NCI-H526 (cell line): ENCODE results near the gene CEMIP.

Experiments
- DNase-seq, 2 experiments: peaks; one replicate each; lab custom pipeline; 2025; lab: John Stamatoyannopoulos, UW

The CEMIP gene

GRCh38 chr15:80979538-80980200 is 200.5 kb downstream of the CEMIP start:
- DNase-seq: no peak

DNA sequence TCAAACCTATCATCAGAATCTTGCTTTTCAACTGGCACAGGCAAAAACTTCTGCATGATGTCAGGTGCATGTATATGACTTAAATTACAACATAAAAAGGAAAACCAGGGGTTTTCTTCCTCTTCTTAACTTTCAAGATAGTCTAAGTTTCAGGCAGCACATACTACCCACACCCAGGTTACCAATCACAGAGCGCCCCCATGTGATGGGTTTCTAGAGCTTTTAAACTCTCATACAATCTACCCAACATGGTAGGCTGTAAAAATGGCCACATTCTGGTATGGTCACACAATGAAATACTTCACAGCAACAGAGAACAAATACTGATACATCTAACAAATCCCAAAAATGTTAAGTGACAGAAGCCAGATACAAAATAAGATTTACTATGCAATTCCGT is 203.0 kb downstream of the CEMIP start:
- no peak for DNase-seq

DNA sequence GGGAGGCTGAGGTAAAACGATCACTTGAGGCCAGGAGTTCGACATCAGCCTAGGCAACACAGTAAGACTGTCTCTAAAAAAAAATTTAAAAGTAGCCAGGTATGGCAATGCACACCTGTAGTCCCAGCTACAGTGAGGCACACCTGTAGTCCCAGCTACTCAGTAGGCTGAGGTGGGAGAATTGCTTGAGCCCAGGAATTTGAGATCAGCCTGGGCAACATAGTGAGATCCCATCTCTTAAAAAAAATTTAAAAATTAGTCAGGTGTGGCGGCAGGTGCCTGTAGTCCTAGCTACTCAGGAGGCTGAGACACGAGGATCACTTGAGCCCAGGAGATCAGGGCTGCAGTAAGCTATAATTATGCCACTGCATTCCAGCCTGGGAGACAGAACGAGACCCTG is 203.7 kb downstream of the CEMIP start:
- no peak for DNase-seq

GRCh38 chr15:80984856-80985255 is 205.7 kb downstream of the CEMIP start:
- DNase-seq: peak; percentile 45 to 74

GRCh38 chr15:80985981-80986380 is 206.8 kb downstream of the CEMIP start:
- DNase-seq: no peak

DNA sequence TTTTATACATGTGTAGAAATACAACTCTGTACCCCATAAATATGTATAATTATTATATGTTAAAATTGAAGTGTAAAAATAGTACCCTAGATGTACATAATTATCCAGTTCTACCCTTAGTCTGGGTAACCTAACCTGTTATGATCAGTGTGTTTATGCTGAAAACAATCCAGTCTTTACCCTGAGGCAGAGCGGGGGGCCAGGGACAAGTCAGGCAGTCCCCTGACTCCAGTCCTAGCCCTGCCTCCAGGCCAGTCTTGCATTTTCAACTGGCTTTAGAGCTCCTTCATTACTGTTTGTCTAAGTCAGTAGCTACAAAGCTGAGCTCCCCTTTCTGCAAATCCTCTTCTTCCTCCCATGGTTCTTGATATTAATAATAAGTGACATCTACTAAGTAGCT is 207.3 kb downstream of the CEMIP start:
- no peak for DNase-seq

DNA sequence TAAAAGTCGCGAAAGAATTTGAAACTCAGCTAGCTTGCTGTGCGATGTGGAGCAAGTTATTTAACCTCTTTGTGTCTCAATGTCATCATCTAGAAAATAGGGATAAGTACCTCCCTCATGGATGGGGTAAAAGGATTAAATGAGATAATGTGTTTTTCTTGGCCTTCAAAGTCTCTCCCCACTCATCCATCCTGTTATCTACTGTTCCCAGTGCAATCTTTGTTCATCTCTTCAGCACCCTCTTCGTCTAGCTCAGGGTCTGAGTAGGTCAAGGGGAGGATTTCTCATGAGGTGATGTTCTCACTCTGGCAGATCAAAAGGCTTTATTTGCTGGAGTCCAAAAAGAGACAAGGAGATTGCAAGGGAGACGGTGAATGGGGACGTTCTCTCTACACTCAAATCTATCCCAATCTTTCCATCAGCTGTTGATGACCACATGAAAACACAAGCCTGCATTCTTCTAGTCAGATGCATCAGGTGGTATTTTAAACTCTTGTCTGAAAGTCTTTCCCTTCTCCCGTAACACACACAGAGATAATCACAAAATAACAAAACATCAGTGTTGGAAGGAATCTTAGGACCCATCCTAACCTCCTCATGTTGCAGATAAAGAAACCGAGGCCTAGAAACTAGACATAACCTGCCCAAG is 209.1 kb downstream of the CEMIP start:
- no peak for DNase-seq

DNA sequence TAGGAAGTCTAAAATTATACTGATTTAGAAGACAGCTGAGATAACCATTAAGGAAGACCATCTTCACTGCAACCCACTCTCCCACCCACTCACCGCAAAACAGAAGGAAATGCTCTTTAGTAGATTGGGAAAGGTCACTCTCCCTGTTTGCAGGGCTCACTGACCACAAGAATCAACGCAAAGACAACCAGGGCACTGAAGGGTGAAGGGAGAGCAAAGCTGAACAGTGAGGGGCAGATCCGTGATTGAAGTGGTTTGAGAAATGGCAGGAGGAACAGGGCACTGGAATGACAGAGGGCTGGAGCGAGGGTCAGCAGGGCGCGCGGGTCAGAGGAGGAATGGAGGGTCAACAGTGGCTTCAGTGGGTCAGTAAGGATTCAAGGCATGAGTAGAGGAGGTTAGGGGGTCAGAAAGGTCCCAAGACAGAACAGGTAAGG is 209.9 kb downstream of the CEMIP start:
- DNase-seq: peak in 1 of 2 experiments; percentile 35

- peak; percentile 82 to 98 for DNase-seq
These were observed 210.6 kb downstream of the CEMIP start, which contains the start of gene MESD for GRCh38 chr15:80989518-80990478. Gene MESD (minus strand): TSS chr15:80989819. CDS start chr15:80989791, 28 bp downstream.

DNA sequence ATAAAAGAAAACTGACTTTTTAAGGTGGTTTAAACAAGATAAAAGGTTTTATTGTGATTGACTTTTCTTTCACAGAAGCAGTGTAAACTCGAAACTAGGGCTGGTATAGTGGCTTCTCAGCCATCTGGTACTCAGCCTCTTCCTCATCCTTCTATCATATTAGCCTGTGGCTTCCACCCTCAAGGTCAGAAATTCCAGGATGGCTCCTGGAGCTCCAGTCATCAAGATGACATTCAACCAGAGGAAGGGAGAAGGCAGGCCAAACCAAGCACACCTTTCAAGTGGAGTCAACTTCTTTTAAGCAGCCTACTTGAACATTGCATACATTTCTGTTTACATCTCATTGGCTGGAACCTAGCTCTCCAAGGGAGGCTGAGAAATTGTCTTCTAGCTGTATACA is 211.8 kb downstream of the CEMIP start:
- no peak for DNase-seq

DNA sequence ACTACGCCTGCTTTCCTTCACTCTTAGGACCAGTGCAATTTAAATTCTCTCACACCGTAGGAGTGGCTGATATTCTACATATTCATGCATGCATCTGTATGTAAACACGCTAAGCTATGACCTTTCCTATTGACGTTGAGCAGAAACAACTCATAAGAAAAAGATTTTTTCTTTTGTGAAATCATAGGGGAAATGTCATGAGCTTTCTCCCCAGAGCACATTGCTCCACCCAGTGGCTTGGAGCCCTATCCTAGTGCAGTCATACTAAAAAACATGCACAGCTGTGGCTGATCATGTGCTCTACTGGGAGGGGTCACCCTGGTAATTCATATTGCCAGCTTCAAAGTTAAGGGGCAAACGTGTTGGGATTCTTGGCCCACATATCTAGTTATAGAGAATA is 212.3 kb downstream of the CEMIP start:
- no peak for DNase-seq

GRCh38 chr15:80992006-80992405 is 212.8 kb downstream of the CEMIP start:
- DNase-seq: no peak

- no peak for DNase-seq
These were observed 213.3 kb downstream of the CEMIP start for GRCh38 chr15:80992441-80992840.

DNA sequence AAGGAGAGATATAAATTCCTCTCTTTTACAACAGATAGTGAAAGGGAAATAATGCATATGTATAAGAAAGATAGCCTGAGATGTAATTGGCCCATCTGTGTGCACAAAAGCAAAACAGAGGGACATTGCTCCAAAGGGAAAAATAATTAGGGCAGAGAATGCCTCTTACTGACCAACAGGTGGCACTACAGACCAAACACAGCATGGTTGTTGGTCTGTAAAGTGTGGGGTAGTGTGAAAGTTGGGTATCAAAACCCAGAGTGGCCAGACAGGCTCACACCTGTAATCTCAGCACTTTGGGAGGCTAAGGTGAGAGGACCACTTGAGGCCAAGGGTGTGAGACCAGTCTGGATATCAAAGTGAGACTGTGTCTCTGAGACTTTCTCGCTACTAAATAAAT is 217.1 kb downstream of the CEMIP start:
- peak in 1 of 2 experiments; percentile 26 for DNase-seq

GRCh38 chr15:80997692-80998091 is 218.5 kb downstream of the CEMIP start:
- DNase-seq: no peak

DNA sequence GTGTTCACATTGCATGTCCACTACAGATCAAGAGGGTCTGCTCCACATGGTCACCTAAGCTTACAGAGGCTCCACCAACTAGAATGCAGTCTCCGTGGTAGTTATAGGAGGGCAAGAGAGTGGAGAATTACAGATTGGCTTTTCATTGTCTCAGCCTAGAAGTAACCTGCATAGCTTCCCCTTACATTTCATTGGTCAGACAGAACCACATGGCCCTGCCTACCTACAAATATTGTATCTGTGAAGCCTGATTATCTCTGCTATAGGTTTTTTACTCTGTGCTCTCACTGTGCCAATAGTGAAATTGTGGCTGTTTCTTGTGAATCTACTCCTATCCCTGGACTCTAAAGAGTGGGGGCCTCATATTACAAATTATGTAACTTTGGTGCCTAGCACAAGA is 219.1 kb downstream of the CEMIP start:
- DNase-seq: no peak

GRCh38 chr15:80999623-81000036 is 220.5 kb downstream of the CEMIP start:
- no peak for DNase-seq

DNA sequence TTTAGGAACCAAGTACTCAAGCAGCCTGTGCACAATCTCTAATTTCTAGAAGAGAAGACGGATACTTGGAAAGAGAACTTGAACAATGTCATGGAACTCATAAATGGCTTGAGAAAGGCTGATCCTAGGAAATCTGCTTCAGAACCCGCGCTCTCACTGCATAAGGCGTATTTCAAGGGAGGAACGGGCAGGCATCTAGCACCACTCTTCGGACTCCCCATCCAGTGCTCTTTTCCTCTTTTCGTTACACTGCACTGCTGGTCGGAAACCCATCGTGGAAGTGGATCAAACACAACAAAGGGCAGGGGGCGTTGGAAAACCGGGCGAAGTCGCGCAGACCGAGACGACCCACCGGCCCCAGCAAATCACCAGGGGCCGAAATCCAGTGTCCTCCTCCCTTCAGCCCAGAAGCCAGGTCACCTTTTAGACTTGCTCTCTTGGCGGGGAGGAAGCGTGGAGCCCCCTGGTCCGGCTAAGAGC is 221.0 kb downstream of the CEMIP start:
- DNase-seq: peak in 1 of 2 experiments; percentile 64

- DNase-seq: peak; percentile 53 to 88
These were observed 221.5 kb downstream of the CEMIP start, which contains the start of gene TLNRD1 for GRCh38 chr15:81000624-81001151. Gene TLNRD1 (plus strand): TSS chr15:81000923. CDS start chr15:81002272, 1,349 bp downstream.
